Measurements from ENCODE around the gene TLK2.
A peak's percentile ranks its signal among the peaks of the same experiment; 100 is the strongest.

The TLK2 gene

GRCh38 chr17:62617894-62618472 is 139.4 kb downstream of the TLK2 start:
- peak; percentile 78 for DNase-seq (ENCODE audit: low read depth)
- H3K4me3 ChIP-seq (ENCODE audit: low read length) = no peak overlapping the region

GRCh38 chr17:62618647-62619416 is 140.2 kb downstream of the TLK2 start:
- no peak overlapping the region for H3K4me3 ChIP-seq (ENCODE audit: low read length)
- no peak for DNase-seq (ENCODE audit: low read depth)
- TF ChIP-seq CTCF (conservative IDR thresholded peaks at IDR 0.05; ENCODE audit: low read length) = no peak

More at GRCh38 chr17:62617894-62618472, 139.4 kb downstream of the TLK2 start:
- TF ChIP-seq CTCF (conservative IDR thresholded peaks at IDR 0.05; ENCODE audit: low read length) = no peak

- H3K4me3 ChIP-seq (ENCODE audit: low read length) = no peak overlapping the region
- no peak for TF ChIP-seq CTCF (conservative IDR thresholded peaks at IDR 0.05; ENCODE audit: low read length)
- no peak for DNase-seq (ENCODE audit: low read depth)
Observed at GRCh38 chr17:62619417-62620155, 141.0 kb downstream of the TLK2 start.

GRCh38 chr17:62621223-62621622 is 142.6 kb downstream of the TLK2 start:
- no peak for DNase-seq (ENCODE audit: low read depth)
- H3K4me3 ChIP-seq (ENCODE audit: low read length) = no peak overlapping the region
- TF ChIP-seq CTCF (conservative IDR thresholded peaks at IDR 0.05; ENCODE audit: low read length) = no peak

- no peak overlapping the region for H3K4me3 ChIP-seq (ENCODE audit: low read length)
- TF ChIP-seq CTCF (conservative IDR thresholded peaks at IDR 0.05; ENCODE audit: low read length) = no peak
- DNase-seq (ENCODE audit: low read depth) = no peak
Observed at GRCh38 chr17:62625184-62625869, 146.7 kb downstream of the TLK2 start.

GRCh38 chr17:62625870-62626200 is 147.2 kb downstream of the TLK2 start:
- no peak overlapping the region for H3K4me3 ChIP-seq (ENCODE audit: low read length)
- TF ChIP-seq CTCF (conservative IDR thresholded peaks at IDR 0.05; ENCODE audit: low read length) = no peak
- DNase-seq (ENCODE audit: low read depth) = no peak
